ENCODE data around the gene ODAM. TPM values are rescaled to one million over a fixed set of nuclear protein-coding genes. Genes with fewer than 3 reads are reported as not detected.

The ODAM gene
- total RNA-seq, 1 experiment from 2014 or later, result not detected

DNA sequence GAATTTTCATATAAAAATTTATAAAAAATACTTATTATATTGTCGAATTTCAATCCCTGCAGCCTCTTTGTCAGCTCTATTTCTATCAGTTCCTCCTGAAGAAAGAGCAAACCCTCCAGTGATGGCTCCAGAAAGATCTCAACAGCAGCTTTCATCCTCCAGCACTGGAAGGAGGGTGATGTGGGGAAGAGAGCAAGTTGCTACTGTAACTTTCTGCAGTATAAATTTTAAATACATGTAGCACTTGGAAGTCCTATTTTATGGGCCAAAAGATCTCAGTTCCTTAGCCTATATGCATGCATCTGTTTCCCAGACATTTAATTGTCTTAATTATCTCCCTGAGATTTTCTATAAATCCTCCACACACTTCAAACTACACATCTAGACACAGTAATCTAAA, 13.7 kb upstream of the ODAM start:
- TF ChIP-seq, protein P1, sequence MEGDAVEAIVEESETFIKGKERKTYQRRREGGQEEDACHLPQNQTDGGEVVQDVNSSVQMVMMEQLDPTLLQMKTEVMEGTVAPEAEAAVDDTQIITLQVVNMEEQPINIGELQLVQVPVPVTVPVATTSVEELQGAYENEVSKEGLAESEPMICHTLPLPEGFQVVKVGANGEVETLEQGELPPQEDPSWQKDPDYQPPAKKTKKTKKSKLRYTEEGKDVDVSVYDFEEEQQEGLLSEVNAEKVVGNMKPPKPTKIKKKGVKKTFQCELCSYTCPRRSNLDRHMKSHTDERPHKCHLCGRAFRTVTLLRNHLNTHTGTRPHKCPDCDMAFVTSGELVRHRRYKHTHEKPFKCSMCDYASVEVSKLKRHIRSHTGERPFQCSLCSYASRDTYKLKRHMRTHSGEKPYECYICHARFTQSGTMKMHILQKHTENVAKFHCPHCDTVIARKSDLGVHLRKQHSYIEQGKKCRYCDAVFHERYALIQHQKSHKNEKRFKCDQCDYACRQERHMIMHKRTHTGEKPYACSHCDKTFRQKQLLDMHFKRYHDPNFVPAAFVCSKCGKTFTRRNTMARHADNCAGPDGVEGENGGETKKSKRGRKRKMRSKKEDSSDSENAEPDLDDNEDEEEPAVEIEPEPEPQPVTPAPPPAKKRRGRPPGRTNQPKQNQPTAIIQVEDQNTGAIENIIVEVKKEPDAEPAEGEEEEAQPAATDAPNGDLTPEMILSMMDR (conservative IDR thresholded peaks at IDR 0.05), result no peak
- no CpG with 5 or more reads among the region's 1 CpG for WGBS (ENCODE audit: extremely low coverage, insufficient read length, low lambda C conversion rate)
- no peak overlapping the region for H2BK20ac ChIP-seq (ENCODE audit: low read depth, low read length, poor library complexity, severe bottlenecking)
- H3K9me3 ChIP-seq (ENCODE audit: control insufficient read depth, low read depth, low read length), result no peaks in the 10 kb centered on the region
- Mint-ChIP-seq H3K27ac (no peak overlapping the region), H3K4me3 (no peak overlapping the region), H3K4me1 (no peaks in the 10 kb centered on the region), H3K36me3 (ENCODE audit: insufficient read depth in 1 of 3, low read depth in 3 of 3) (no peaks in the 10 kb centered on the region), H3K27me3 (ENCODE audit: low read depth) (no peaks in the 10 kb centered on the region), H3K9me3 (no peaks in the 10 kb centered on the region)
- H2BK5ac ChIP-seq (ENCODE audit: insufficient read length, low read length), result no peak overlapping the region
- no peak overlapping the region for H3K4ac ChIP-seq (ENCODE audit: low read depth, low read length)
- H3K4me1 ChIP-seq (ENCODE audit: insufficient read depth, low read length), result no peaks in the 10 kb centered on the region
- H3K14ac ChIP-seq (ENCODE audit: insufficient read depth, low read length), result no peak overlapping the region
- no peak overlapping the region for H3K18ac ChIP-seq (ENCODE audit: insufficient read length, low read depth, low read length)
- H3K56ac ChIP-seq (ENCODE audit: insufficient read length, low read depth, low read length), result no peak overlapping the region
- H4K5ac ChIP-seq (ENCODE audit: insufficient read length, low read depth, low read length), result no peak overlapping the region
- no peak for DNase-seq
- H3K27me3 ChIP-seq (ENCODE audit: insufficient read depth, low read length), result no peaks in the 10 kb centered on the region
- no peaks in the 10 kb centered on the region for H3K23me2 ChIP-seq (ENCODE audit: insufficient read length, low read depth, low read length, poor library complexity, severe bottlenecking)
- no peak overlapping the region for H3K4me2 ChIP-seq (ENCODE audit: insufficient read depth, insufficient read length, low read length)
- no peak overlapping the region for H2BK12ac ChIP-seq (ENCODE audit: insufficient read length, low read depth, low read length)
- H2AFZ ChIP-seq (ENCODE audit: low read length), result no peak overlapping the region
- no peak overlapping the region for H3K27ac ChIP-seq (ENCODE audit: insufficient read length, low read depth, low read length)
- H3K23ac ChIP-seq (ENCODE audit: insufficient read length, low read depth, low read length), result no peak overlapping the region
- no peaks in the 10 kb centered on the region for H3K79me2 ChIP-seq (ENCODE audit: insufficient read depth, low read length)
- H2BK120ac ChIP-seq (ENCODE audit: low read depth, low read length, poor library complexity, severe bottlenecking), result no peak overlapping the region
- H2BK15ac ChIP-seq (ENCODE audit: low read depth, low read length), result no peak overlapping the region
- H4K91ac ChIP-seq (ENCODE audit: insufficient read length, low read depth, low read length), result no peak overlapping the region
- no peak overlapping the region for H3T11ph ChIP-seq (ENCODE audit: low read length)
- H3K9ac ChIP-seq (ENCODE audit: extremely low read depth, insufficient read length, low read length), result no peak overlapping the region
- no peaks in the 10 kb centered on the region for H3K79me1 ChIP-seq (ENCODE audit: insufficient read depth, low read depth, low read length, poor library complexity, severe bottlenecking)
- H4K20me1 ChIP-seq (ENCODE audit: control insufficient read depth, insufficient read depth, insufficient read length), result no peaks in the 10 kb centered on the region
- no peak overlapping the region for H2AK5ac ChIP-seq (ENCODE audit: insufficient read length, low read length)
- no peak overlapping the region for H4K8ac ChIP-seq (replicated peaks; ENCODE audit: insufficient read length, low read depth, low read length)

Data from H9 (cell line).